ENCODE measurements around the gene GNGT1.

GNGT1 gene

GRCh38 chr7:93906267-93906666 lies at the start of gene GNGT1:
Gene GNGT1 (plus strand): TSS chr7:93906567. CDS start chr7:93906747, 180 bp downstream.
- no peaks in the 10 kb centered on the region for H3K27me3 ChIP-seq (ENCODE audit: control insufficient read depth, insufficient read depth, low read length)
- WGBS (ENCODE audit: insufficient coverage, insufficient read length) = 100% methylated on average over 1 of the region's 3 CpGs
- no peaks in the 10 kb centered on the region for H3K36me3 ChIP-seq (ENCODE audit: control insufficient read depth, insufficient read depth, low read length)
- no peak within 1 kb of the TSS for H3K27ac ChIP-seq (ENCODE audit: low read length)
- H3K4me3 ChIP-seq (ENCODE audit: low read length) = no peak within 1 kb of the TSS
- no peak for DNase-seq (ENCODE audit: low read depth, low spot score)
- H3K4me1 ChIP-seq (ENCODE audit: control insufficient read depth, insufficient read depth, low read length) = no peaks in the 10 kb centered on the region
- H3K9me3 ChIP-seq (ENCODE audit: control insufficient read depth, insufficient read depth, low read length) = no peaks in the 10 kb centered on the region

GRCh38 chr7:93858857-93859256 lies 47.5 kb upstream of the GNGT1 start:
- Histone ChIP-seq H3K36me3 (ENCODE audit: control insufficient read depth, insufficient read depth, low read length) (no peaks in the 10 kb centered on the region), H3K27me3 (ENCODE audit: control insufficient read depth, insufficient read depth, low read length) (no peaks in the 10 kb centered on the region), H3K4me1 (ENCODE audit: control insufficient read depth, insufficient read depth, low read length) (no peaks in the 10 kb centered on the region), H3K4me3 (ENCODE audit: low read length) (no peak overlapping the region), H3K27ac (ENCODE audit: low read length) (no peak overlapping the region), H3K9me3 (ENCODE audit: control insufficient read depth, insufficient read depth, low read length) (no peaks in the 10 kb centered on the region)
- DNase-seq (ENCODE audit: low read depth, low spot score) = no peak
- WGBS (ENCODE audit: insufficient coverage, insufficient read length) = no CpG with 5 or more reads among the region's 2 CpGs

- H3K27me3 ChIP-seq (ENCODE audit: control insufficient read depth, insufficient read depth, low read length) = no peaks in the 10 kb centered on the region
- WGBS (ENCODE audit: insufficient coverage, insufficient read length) = no CpG with 5 or more reads among the region's 1 CpG
- H3K27ac ChIP-seq (ENCODE audit: low read length) = no peak overlapping the region
These were observed 46.1 kb upstream of the GNGT1 start for GRCh38 chr7:93860261-93860660.

DNA sequence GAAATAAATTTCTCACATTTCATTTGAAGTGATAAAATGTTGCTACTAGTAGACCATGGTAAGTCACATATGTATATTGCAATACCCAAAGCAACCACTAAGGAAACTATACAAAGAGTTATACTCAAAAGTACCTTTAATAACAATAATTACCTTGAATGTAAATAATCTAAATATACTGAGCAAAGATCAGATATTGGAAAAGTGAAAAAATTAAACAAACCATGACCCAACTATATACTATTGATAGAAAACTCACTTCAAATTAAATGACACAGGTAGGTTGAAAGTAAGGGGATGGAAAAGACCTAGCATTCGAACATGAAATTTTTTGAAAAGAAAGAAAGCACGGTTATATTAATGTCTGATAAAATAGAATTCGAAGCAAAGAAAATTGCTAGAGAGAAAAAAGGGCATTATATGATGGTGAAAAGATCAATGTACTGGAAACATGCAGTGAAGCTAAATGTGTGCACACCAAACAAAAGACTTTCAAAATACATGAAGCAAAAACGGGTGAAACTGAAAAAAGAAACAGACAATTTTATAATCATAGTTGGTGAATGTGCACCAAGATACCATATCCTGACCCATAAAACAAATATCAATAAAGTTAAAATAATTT lies 44.9 kb upstream of the GNGT1 start:
- no peak for DNase-seq (ENCODE audit: low read depth, low spot score)
- H3K27ac ChIP-seq (ENCODE audit: low read length) = no peak overlapping the region
- no CpG with 5 or more reads among the region's 4 CpGs for WGBS (ENCODE audit: insufficient coverage, insufficient read length)

More at GRCh38 chr7:93860261-93860660, 46.1 kb upstream of the GNGT1 start:
- Histone ChIP-seq H3K4me1 (ENCODE audit: control insufficient read depth, insufficient read depth, low read length) (no peaks in the 10 kb centered on the region), H3K36me3 (ENCODE audit: control insufficient read depth, insufficient read depth, low read length) (no peaks in the 10 kb centered on the region), H3K9me3 (ENCODE audit: control insufficient read depth, insufficient read depth, low read length) (no peaks in the 10 kb centered on the region), H3K4me3 (ENCODE audit: low read length) (no peak overlapping the region)
- no peak for DNase-seq (ENCODE audit: low read depth, low spot score)

GRCh38 chr7:93862651-93863050 lies 43.7 kb upstream of the GNGT1 start:
- no peaks in the 10 kb centered on the region for H3K9me3 ChIP-seq (ENCODE audit: control insufficient read depth, insufficient read depth, low read length)
- H3K27ac ChIP-seq (ENCODE audit: low read length) = no peak overlapping the region
- no peaks in the 10 kb centered on the region for H3K4me1 ChIP-seq (ENCODE audit: control insufficient read depth, insufficient read depth, low read length)
- no peak overlapping the region for H3K4me3 ChIP-seq (ENCODE audit: low read length)
- H3K36me3 ChIP-seq (ENCODE audit: control insufficient read depth, insufficient read depth, low read length) = no peaks in the 10 kb centered on the region
- H3K27me3 ChIP-seq (ENCODE audit: control insufficient read depth, insufficient read depth, low read length) = no peaks in the 10 kb centered on the region
- no CpG with 5 or more reads among the region's 2 CpGs for WGBS (ENCODE audit: insufficient coverage, insufficient read length)
- DNase-seq (ENCODE audit: low read depth, low spot score) = no peak

More for the DNA sequence above, 44.9 kb upstream of the GNGT1 start:
- Histone ChIP-seq H3K9me3 (ENCODE audit: control insufficient read depth, insufficient read depth, low read length) (no peaks in the 10 kb centered on the region), H3K4me3 (ENCODE audit: low read length) (no peak overlapping the region), H3K4me1 (ENCODE audit: control insufficient read depth, insufficient read depth, low read length) (no peaks in the 10 kb centered on the region), H3K27me3 (ENCODE audit: control insufficient read depth, insufficient read depth, low read length) (no peaks in the 10 kb centered on the region), H3K36me3 (ENCODE audit: control insufficient read depth, insufficient read depth, low read length) (no peaks in the 10 kb centered on the region)

- no peaks in the 10 kb centered on the region for H3K27me3 ChIP-seq (ENCODE audit: control insufficient read depth, insufficient read depth, low read length)
- no CpG with 5 or more reads among the region's 3 CpGs for WGBS (ENCODE audit: insufficient coverage, insufficient read length)
- no peaks in the 10 kb centered on the region for H3K4me1 ChIP-seq (ENCODE audit: control insufficient read depth, insufficient read depth, low read length)
- no peak overlapping the region for H3K4me3 ChIP-seq (ENCODE audit: low read length)
- H3K27ac ChIP-seq (ENCODE audit: low read length) = no peak overlapping the region
- no peaks in the 10 kb centered on the region for H3K36me3 ChIP-seq (ENCODE audit: control insufficient read depth, insufficient read depth, low read length)
- no peaks in the 10 kb centered on the region for H3K9me3 ChIP-seq (ENCODE audit: control insufficient read depth, insufficient read depth, low read length)
- no peak for DNase-seq (ENCODE audit: low read depth, low spot score)
These were observed 39.5 kb upstream of the GNGT1 start for GRCh38 chr7:93866886-93867285.

DNA sequence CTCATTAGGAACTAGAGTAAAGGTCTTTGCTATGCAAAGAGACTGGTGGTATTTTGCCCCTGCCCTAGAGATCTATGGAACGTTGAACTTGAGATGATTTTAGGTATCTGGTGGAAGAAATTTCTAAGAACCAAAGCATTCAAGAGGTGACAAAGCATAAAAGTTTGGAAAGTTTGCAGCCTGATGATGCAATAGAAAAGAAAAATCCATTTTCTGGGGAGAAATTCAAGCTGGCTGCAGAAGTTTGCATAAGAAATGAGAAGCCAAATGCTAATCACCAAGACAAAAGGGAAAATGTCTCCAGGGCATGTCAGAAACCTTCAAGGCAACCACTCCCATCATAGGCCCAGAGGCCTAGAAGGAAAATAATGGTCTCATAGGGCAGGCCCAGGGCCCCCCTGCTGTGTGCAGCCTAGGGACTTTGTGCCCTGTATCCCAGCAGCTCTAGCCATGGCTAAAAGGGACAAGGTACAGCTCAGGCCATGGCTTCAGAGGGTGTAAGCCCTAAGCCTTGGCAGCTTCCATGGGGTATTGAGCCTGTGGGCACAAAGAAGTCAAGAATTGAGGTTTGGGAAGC lies 32.3 kb upstream of the GNGT1 start:
- no peaks in the 10 kb centered on the region for H3K4me1 ChIP-seq (ENCODE audit: control insufficient read depth, insufficient read depth, low read length)
- no CpG with 5 or more reads among the region's 1 CpG for WGBS (ENCODE audit: insufficient coverage, insufficient read length)
- H3K4me3 ChIP-seq (ENCODE audit: low read length) = no peak overlapping the region
- peaks cover 1% of the 10 kb centered on the region; the same call in 1 of the 2 replicates for H3K9me3 ChIP-seq (ENCODE audit: control insufficient read depth, insufficient read depth, low read length)
- no peaks in the 10 kb centered on the region for H3K27me3 ChIP-seq (ENCODE audit: control insufficient read depth, insufficient read depth, low read length)
- H3K36me3 ChIP-seq (ENCODE audit: control insufficient read depth, insufficient read depth, low read length) = no peaks in the 10 kb centered on the region
- DNase-seq (ENCODE audit: low read depth, low spot score) = no peak
- no peak overlapping the region for H3K27ac ChIP-seq (ENCODE audit: low read length)

DNA sequence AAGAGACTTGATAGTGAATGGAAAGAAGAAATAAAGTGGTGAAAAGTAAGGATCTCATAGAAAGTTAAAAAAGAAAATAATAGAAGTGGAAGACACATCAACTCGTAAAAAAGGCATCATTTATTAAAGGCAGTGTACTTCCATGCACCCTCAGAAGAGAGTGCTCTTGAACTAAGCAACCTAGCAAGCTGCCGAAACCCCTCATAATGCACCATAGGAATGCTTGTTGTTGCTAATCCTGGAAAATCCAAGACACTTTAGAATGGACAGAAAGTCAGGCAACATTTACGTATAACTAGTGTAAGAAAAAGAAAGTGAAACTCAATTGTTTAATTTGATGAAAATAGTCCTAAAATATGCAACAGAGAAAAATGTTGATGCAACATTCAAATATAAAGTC lies 28.6 kb upstream of the GNGT1 start:
- Histone ChIP-seq H3K9me3 (ENCODE audit: control insufficient read depth, insufficient read depth, low read length) (peaks cover 1% of the 10 kb centered on the region; the same call in 1 of the 2 replicates), H3K27ac (ENCODE audit: low read length) (no peak overlapping the region), H3K36me3 (ENCODE audit: control insufficient read depth, insufficient read depth, low read length) (no peaks in the 10 kb centered on the region), H3K27me3 (ENCODE audit: control insufficient read depth, insufficient read depth, low read length) (no peaks in the 10 kb centered on the region), H3K4me1 (ENCODE audit: control insufficient read depth, insufficient read depth, low read length) (no peaks in the 10 kb centered on the region), H3K4me3 (ENCODE audit: low read length) (no peak overlapping the region)
- no peak for DNase-seq (ENCODE audit: low read depth, low spot score)
- whole genome bisulfite sequencing (ENCODE audit: insufficient coverage, insufficient read length) = no CpG with 5 or more reads among the region's 3 CpGs

- DNase-seq (ENCODE audit: low read depth, low spot score) = no peak
These were observed 27.0 kb upstream of the GNGT1 start for GRCh38 chr7:93879356-93879755.

DNA sequence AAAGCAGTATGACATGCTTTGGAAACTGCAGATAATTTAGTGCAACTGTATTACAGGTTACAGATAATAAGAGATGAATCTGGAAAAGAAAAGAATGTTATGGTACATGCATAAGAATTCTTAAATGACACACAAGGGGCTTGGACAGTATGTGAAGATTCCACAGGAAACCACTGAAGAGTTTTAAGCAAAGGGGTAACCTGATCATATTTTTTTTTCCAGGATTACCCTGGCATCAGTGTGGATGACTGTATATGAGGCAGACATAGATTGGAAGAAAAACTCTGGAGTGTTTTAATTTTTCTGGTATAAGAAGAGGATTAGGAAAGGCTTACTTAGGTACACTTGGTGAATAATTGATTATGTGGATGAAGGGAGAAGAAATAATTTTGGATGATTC lies 23.9 kb upstream of the GNGT1 start:
- no peak overlapping the region for H3K4me3 ChIP-seq (ENCODE audit: low read length)
- no peaks in the 10 kb centered on the region for H3K27me3 ChIP-seq (ENCODE audit: control insufficient read depth, insufficient read depth, low read length)
- H3K4me1 ChIP-seq (ENCODE audit: control insufficient read depth, insufficient read depth, low read length) = no peaks in the 10 kb centered on the region
- no peak for DNase-seq (ENCODE audit: low read depth, low spot score)
- no peaks in the 10 kb centered on the region for H3K9me3 ChIP-seq (ENCODE audit: control insufficient read depth, insufficient read depth, low read length)
- H3K36me3 ChIP-seq (ENCODE audit: control insufficient read depth, insufficient read depth, low read length) = no peaks in the 10 kb centered on the region
- no peak overlapping the region for H3K27ac ChIP-seq (ENCODE audit: low read length)

More at GRCh38 chr7:93879356-93879755, 27.0 kb upstream of the GNGT1 start:
- Histone ChIP-seq H3K27ac (ENCODE audit: low read length) (no peak overlapping the region), H3K4me3 (ENCODE audit: low read length) (no peak overlapping the region), H3K9me3 (ENCODE audit: control insufficient read depth, insufficient read depth, low read length) (peaks cover 1% of the 10 kb centered on the region; the same call in 1 of the 2 replicates), H3K27me3 (ENCODE audit: control insufficient read depth, insufficient read depth, low read length) (no peaks in the 10 kb centered on the region), H3K4me1 (ENCODE audit: control insufficient read depth, insufficient read depth, low read length) (no peaks in the 10 kb centered on the region), H3K36me3 (ENCODE audit: control insufficient read depth, insufficient read depth, low read length) (no peaks in the 10 kb centered on the region)
